Small intestine (tissue), 7 donors: ENCODE data around the gene VRK2. TPM values are rescaled to one million over a fixed set of nuclear protein-coding genes. Genes with fewer than 3 reads are reported as not detected.
A peak's percentile ranks its signal among the peaks of the same experiment; 100 is the strongest.
"Not testable (repeated sequence)": the region's sequence is repeated elsewhere in the genome, so short reads cannot be mapped to it uniquely, and the experiment has no call there.

ENCODE experiments used
- DNase-seq, 2 donors: peaks; one replicate each; pipeline versions ENCODE4 v3.0.0 to v3.0.0-alpha.2; 2013
- FAIRE-seq: peaks from 2 replicates; lab custom pipeline; 2012; peaks lifted over from hg19 to GRCh38; lab: Jason Lieb, UNC
- H3K27ac ChIP-seq, 3 donors: one replicate each; pipeline ENCODE4 v1.5.1; 2013; ENCODE audit warnings: low read length in 2 of 3, mild to moderate bottlenecking in 2 of 3, control low read depth in 1 of 3, inconsistent platforms in 1 of 3, low read depth in 1 of 3, moderate library complexity in 1 of 3
- H3K27me3 ChIP-seq, 3 donors: one replicate each; pipeline ENCODE4 v1.6.1; 2013; ENCODE audit warnings: low read length in 3 of 3, inconsistent platforms in 1 of 3; ENCODE audit not compliant: control insufficient read depth in 3 of 3, insufficient read depth in 3 of 3
- H3K36me3 ChIP-seq, 3 donors: one replicate each; pipeline ENCODE4 v1.6.1; 2013; ENCODE audit warnings: low read length in 3 of 3, inconsistent platforms in 1 of 3, low read depth in 1 of 3, mild to moderate bottlenecking in 1 of 3, moderate library complexity in 1 of 3; ENCODE audit not compliant: control insufficient read depth in 3 of 3, insufficient read depth in 2 of 3
- H3K4me1 ChIP-seq, 3 donors: one replicate each; pipeline ENCODE4 v1.6.1; 2013; ENCODE audit warnings: low read length in 2 of 3, inconsistent platforms in 1 of 3, low read depth in 1 of 3, mild to moderate bottlenecking in 1 of 3, moderate library complexity in 1 of 3; ENCODE audit not compliant: control insufficient read depth in 3 of 3, insufficient read depth in 2 of 3
- H3K4me3 ChIP-seq, 3 donors: one replicate each; pipeline ENCODE4 v1.5.1; 2013; ENCODE audit warnings: low read length in 3 of 3, control low read depth in 1 of 3, inconsistent platforms in 1 of 3, low read depth in 1 of 3, mild to moderate bottlenecking in 1 of 3, moderate library complexity in 1 of 3
- H3K9me3 ChIP-seq, 2 donors: one replicate each; pipeline ENCODE4 v1.6.1; 2013; ENCODE audit warnings: low read depth in 1 of 2, low read length in 1 of 2; ENCODE audit not compliant: control insufficient read depth in 2 of 2, insufficient read depth in 1 of 2
- WGBS, 3 donors: extraction: QIAGEN DNeasy Blood & Tissue Kit; methylation state at CpG; one replicate each; pipeline ENCODE4 v1.1.7; 2013; 5-methylcytosine and 5-hydroxymethylcytosine counted together
- polyA plus RNA-seq, 4 donors: library from polyadenylated mRNA; stranded (reverse) in 3 of 4; unstranded in 1 of 4; fragments of 200-250 nt in 3 of 4; fragments of 120-200 nt in 1 of 4; gene quantifications; one replicate each; pipeline versions ENCODE4 v1.2.1 to v1.2.3, GENCODE V29; 2013
- donor health status: healthy with polysubstance abuse.
- donor health status: control.
- donor health status: control.
- donor health status: Bipolar disorder and iron deficiency.
- donor health status: healthy.

VRK2 gene
- polyA plus RNA-seq, 4 donors: 5.1 to 18.0 (median 6.9) TPM

DNA sequence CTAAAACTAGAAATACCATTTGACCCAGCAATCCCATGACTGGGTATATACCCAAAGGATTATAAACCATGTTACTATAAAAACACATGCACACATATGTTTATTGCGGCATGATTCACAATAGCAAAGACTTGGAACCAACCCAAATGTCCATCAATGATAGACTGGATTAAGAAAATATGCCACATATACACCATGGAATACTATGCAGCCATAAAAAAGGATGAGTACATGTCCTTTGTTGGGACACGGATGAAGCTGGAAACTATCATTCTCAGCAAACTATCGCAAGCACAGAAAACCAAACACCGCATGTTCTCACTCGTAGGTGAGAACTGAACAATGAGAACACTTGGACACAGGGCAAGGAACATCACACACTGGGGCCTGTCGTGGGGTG is 140.4 kb downstream of the VRK2 start:
- H3K4me1 ChIP-seq, H3K27ac ChIP-seq, H3K9me3 ChIP-seq, H3K27me3 ChIP-seq, H3K4me3 ChIP-seq, FAIRE-seq, DNase-seq, H3K36me3 ChIP-seq: not testable (repeated sequence)
- WGBS, 3 donors: 93 to 99% (median 97%) methylated on average over 6 of the region's 6 CpGs

DNA sequence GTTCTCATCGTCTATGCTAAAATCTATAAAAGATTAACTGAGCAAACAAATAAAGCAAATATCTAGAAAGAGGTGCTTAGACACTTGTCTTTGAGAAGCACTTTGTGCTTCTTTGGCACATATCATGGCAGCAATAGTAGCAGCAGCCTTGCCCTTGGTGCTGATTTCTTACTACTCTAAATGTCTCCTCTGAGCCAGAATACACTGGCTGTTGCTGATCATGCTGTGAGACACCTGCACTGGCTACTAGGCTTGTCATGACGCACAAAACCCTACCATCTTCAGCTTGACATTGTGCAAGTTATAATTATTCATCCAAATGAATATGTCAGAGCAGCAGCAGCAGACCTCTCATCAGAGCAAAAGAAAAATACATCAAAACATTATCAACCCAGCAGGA is 147.9 kb downstream of the VRK2 start:
- FAIRE-seq: no peak
- Histone ChIP-seq H3K36me3 (peaks cover 0 to 2% (median 0%) of the 10 kb centered on the region in 3 donors), H3K4me3 (no peak overlapping the region), H3K4me1 (no peaks in the 10 kb centered on the region), H3K9me3 (no peaks in the 10 kb centered on the region), H3K27ac (no peak overlapping the region), H3K27me3 (no peaks in the 10 kb centered on the region)
- no peak for DNase-seq
- 71 to 87% (median 82%) methylated on average over 2 of the region's 2 CpGs for WGBS, 3 donors

GRCh38 chr2:58195662-58196061 is 149.1 kb downstream of the VRK2 start:
- FAIRE-seq: no peak

GRCh38 chr2:58197894-58198293 is 151.3 kb downstream of the VRK2 start:
- H3K27ac ChIP-seq: no peak overlapping the region
- WGBS, 3 donors: 96 to 100% (median 98%) methylated on average over 2 of the region's 2 CpGs

More at GRCh38 chr2:58195662-58196061, 149.1 kb downstream of the VRK2 start:
- DNase-seq: no peak
- WGBS, 3 donors: 95 to 100% (median 97%) methylated on average over 1 of the region's 1 CpG
- H3K4me3 ChIP-seq: no peak overlapping the region
- no peaks in the 10 kb centered on the region for H3K27me3 ChIP-seq
- no peak overlapping the region for H3K27ac ChIP-seq
- H3K4me1 ChIP-seq: no peaks in the 10 kb centered on the region
- no peaks in the 10 kb centered on the region for H3K9me3 ChIP-seq
- H3K36me3 ChIP-seq: peaks cover 0 to 2% (median 0%) of the 10 kb centered on the region in 3 donors

GRCh38 chr2:58202404-58202803 is 155.8 kb downstream of the VRK2 start:
- no peaks in the 10 kb centered on the region for H3K9me3 ChIP-seq
- no peak overlapping the region for H3K4me3 ChIP-seq
- DNase-seq: no peak
- FAIRE-seq: peak; percentile 57
- no peaks in the 10 kb centered on the region for H3K27me3 ChIP-seq
- H3K36me3 ChIP-seq: no peaks in the 10 kb centered on the region
- H3K27ac ChIP-seq: no peak overlapping the region
- no peaks in the 10 kb centered on the region for H3K4me1 ChIP-seq
- 95 to 100% (median 95%) methylated on average over 1 of the region's 1 CpG for WGBS, 3 donors

More at GRCh38 chr2:58197894-58198293, 151.3 kb downstream of the VRK2 start:
- Histone ChIP-seq H3K9me3 (no peaks in the 10 kb centered on the region), H3K4me3 (no peak overlapping the region), H3K4me1 (no peaks in the 10 kb centered on the region), H3K27me3 (no peaks in the 10 kb centered on the region), H3K36me3 (peaks cover 0 to 2% (median 0%) of the 10 kb centered on the region in 3 donors)
- DNase-seq (no peak), FAIRE-seq (no peak)

DNA sequence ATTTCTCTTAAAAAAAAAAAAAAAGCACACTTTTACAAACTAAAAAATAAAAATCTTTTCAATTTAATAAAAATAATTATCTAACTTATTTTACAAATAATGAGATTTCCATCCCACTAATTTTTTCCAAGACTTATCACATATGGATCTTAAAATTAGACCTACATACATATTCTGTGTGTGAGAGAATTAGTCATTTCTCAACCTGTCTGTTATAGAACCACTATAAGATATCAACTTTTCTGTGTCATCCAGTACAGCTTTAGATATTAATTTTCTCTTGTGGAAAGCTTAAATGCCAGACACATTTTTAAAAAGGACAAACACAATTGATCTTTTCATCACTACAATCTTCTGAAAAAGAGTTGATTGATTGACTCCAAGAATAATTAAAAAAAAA is 156.4 kb downstream of the VRK2 start:
- no peak for DNase-seq
- no peaks in the 10 kb centered on the region for H3K27me3 ChIP-seq
- no peak overlapping the region for H3K27ac ChIP-seq
- H3K36me3 ChIP-seq: peaks cover 0 to 3% (median 0%) of the 10 kb centered on the region in 3 donors
- FAIRE-seq: peak; percentile 41
- no peaks in the 10 kb centered on the region for H3K9me3 ChIP-seq
- H3K4me1 ChIP-seq: no peaks in the 10 kb centered on the region
- no peak overlapping the region for H3K4me3 ChIP-seq

DNA sequence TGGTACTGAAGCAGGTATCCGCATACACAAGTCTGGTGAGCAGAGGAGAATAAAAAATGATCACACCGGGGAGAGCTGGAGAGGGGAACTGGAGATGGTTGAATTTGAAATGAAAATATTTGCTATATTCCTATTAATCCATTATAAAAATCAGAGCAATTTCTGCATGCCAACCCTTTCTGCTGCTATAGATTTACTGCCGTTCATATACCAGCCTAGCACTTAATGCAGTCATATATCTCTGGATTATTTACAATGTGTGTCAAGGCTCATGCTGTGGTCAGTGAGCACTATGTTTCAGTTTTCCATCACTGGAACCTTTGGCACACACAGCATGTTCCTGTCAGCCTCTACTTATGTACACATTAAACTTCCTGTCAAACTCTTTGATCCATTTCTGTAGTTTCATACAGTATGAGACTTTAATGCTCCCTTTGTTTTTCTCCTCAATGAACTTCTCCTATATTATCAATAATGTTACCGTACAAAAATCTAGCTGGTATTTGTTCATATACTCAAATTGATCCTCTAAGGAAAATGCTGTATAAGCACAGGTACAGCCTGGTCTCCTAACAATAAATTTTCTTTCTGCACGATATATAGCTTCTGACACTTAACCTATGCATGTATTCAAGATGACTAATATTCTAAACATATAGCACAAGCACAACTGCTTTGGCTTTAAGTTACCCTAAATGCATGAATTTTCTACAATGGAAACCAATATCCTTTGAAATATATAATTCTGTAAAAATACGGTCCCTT is 157.8 kb downstream of the VRK2 start:
- FAIRE-seq: no peak
- 84 to 92% (median 88%) methylated on average over 6 of the region's 6 CpGs for WGBS, 3 donors

DNA sequence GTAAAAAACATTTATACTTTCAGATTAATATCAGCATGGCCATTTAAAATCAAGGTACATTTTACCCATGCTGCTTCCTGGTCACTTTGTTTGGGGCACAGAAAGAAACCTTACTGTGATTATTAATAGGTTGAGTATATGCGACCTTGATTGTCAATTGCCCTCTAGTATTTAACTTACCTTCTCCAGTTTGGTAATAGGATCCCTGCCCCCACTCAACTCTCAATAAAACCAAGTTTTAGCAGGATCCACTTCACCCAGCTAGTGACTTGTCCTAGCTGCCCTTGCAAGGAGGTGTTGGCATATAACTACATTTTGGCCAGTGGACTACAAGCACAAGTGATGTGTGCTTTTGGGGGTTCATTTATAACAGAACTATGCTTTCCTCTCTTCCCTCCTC is 160.2 kb downstream of the VRK2 start:
- Histone ChIP-seq H3K36me3 (peaks cover 0 to 12% (median 0%) of the 10 kb centered on the region in 3 donors), H3K4me3 (no peak overlapping the region), H3K4me1 (no peaks in the 10 kb centered on the region), H3K27ac (no peak overlapping the region), H3K27me3 (no peaks in the 10 kb centered on the region), H3K9me3 (peaks cover 0 to 16% of the 10 kb centered on the region in 2 donors)
- DNase-seq (no peak), FAIRE-seq (no peak)
- 96 to 97% (median 96%) methylated on average over 1 of the region's 1 CpG for WGBS, 3 donors

More for the DNA sequence above, 157.8 kb downstream of the VRK2 start:
- Histone ChIP-seq H3K27me3 (no peaks in the 10 kb centered on the region), H3K9me3 (no peaks in the 10 kb centered on the region), H3K4me1 (no peaks in the 10 kb centered on the region), H3K4me3 (no peak overlapping the region), H3K36me3 (peaks cover 0 to 3% (median 0%) of the 10 kb centered on the region in 3 donors), H3K27ac (no peak overlapping the region)
- no peak for DNase-seq
